K562 (cell line): ENCODE results near the gene KRT38. TPM values are rescaled to one million over a fixed set of nuclear protein-coding genes. Genes with fewer than 3 reads are reported as not detected.

ENCODE experiments used
- MTA1 ChIP-seq: fragments of 450-650 bp; IDR thresholded peaks from 2 replicates; pipeline ENCODE4 v1.6.1; 2017; ENCODE audit warnings: borderline replicate concordance
- ZBTB40 ChIP-seq, 2 experiments: fragments of 450-650 bp in 1 of 2; sonication (generic) in 1 of 2; formaldehyde crosslinking in 1 of 2; IDR thresholded peaks; 2 replicates each; pipeline versions ENCODE4 v1.7.1 to v1.9.0; 2016 to 2022; ENCODE audit warnings: inconsistent platforms in 1 of 2, mild to moderate bottlenecking in 1 of 2, missing genetic modification reagents in 1 of 2
- polyA plus RNA-seq, 8 experiments: library from polyadenylated mRNA; depleted of rRNA in 4 of 8; stranded (reverse) in 5 of 8; unstranded in 3 of 8; fragments of >200 nt; fragmentation: Nextera tagmentation in 2 of 8; fragmentation: Illumina TruSeq in 1 of 8; extraction: Ambion mirVana in 2 of 8; extraction: Trizol in 1 of 8; gene quantifications; 2 replicates each; pipeline versions ENCODE4 v1.2.1 to v1.2.3, GENCODE V29; 2011 to 2014; ENCODE audit warnings: inconsistent platforms in 1 of 8, missing spikeins in 1 of 8
- total RNA-seq, 7 experiments: library from RNA; depleted of rRNA in 6 of 7; stranded (reverse); fragments of >200 nt in 6 of 7; fragmentation: Illumina TruSeq in 2 of 7; extraction: Trizol in 2 of 7; gene quantifications; 2 replicates each; pipeline versions ENCODE4 v1.2.1 to v1.2.3, GENCODE V29; 2011 to 2021; ENCODE audit warnings: low replicate concordance in 1 of 7

Gene KRT38
- total and polyA plus RNA-seq, 9 of the 15 experiments (the other 6 are each of a cell fraction or from before 2014, with no cell fraction given) = not detected

- peak; percentile 86 for TF ChIP-seq ZBTB40 (IDR thresholded peaks at IDR 0.05)
- no peak for TF ChIP-seq ZBTB40 (CRISPR knock-in tag; IDR thresholded peaks at IDR 0.05)
- TF ChIP-seq MTA1 = no peak
Measured at GRCh38 chr17:41411072-41411840, 29.5 kb downstream of the KRT38 start (continued).
